ENCODE data around the gene FAM25C. TPM values are rescaled to one million over a fixed set of nuclear protein-coding genes. Genes with fewer than 3 reads are reported as not detected.
"Not testable (repeated sequence)": the region's sequence is repeated elsewhere in the genome, so short reads cannot be mapped to it uniquely, and the experiment has no call there.

FAM25C gene
- polyA plus RNA-seq, 2 donors = not detected

- not testable (repeated sequence) for H3K9me3 ChIP-seq (ENCODE audit: control insufficient read depth in 2 of 2, insufficient read depth in 1 of 2, low read depth in 1 of 2, low read length in 1 of 2); H3K4me1 ChIP-seq (ENCODE audit: control insufficient read depth in 2 of 2, insufficient read depth in 2 of 2, low read length in 1 of 2); H3K27me3 ChIP-seq (ENCODE audit: control insufficient read depth in 1 of 2, insufficient read depth in 2 of 2, low read length in 2 of 2); H3K27ac ChIP-seq (ENCODE audit: low read depth in 2 of 2, low read length in 1 of 2); H3K36me3 ChIP-seq (ENCODE audit: control insufficient read depth in 2 of 2, insufficient read depth in 2 of 2, low read length in 1 of 2); H3K4me3 ChIP-seq (ENCODE audit: low read depth in 1 of 2, low read length in 2 of 2)
- no CpG with 5 or more reads among the region's 2 CpGs for WGBS, 2 donors
Measured at GRCh38 chr10:47960699-47961098, 38.9 kb downstream of the FAM25C start.

GRCh38 chr10:47959677-47960076 lies 39.9 kb downstream of the FAM25C start:
- not testable (repeated sequence) for H3K27me3 ChIP-seq (ENCODE audit: control insufficient read depth in 1 of 2, insufficient read depth in 2 of 2, low read length in 2 of 2); H3K36me3 ChIP-seq (ENCODE audit: control insufficient read depth in 2 of 2, insufficient read depth in 2 of 2, low read length in 1 of 2); H3K27ac ChIP-seq (ENCODE audit: low read depth in 2 of 2, low read length in 1 of 2); H3K4me3 ChIP-seq (ENCODE audit: low read depth in 1 of 2, low read length in 2 of 2); H3K9me3 ChIP-seq (ENCODE audit: control insufficient read depth in 2 of 2, insufficient read depth in 1 of 2, low read depth in 1 of 2, low read length in 1 of 2); H3K4me1 ChIP-seq (ENCODE audit: control insufficient read depth in 2 of 2, insufficient read depth in 2 of 2, low read length in 1 of 2)
- WGBS, 2 donors = 80 to 81% methylated on average over 3 to 4 of the region's 5 CpGs

GRCh38 chr10:47957158-47957557 lies 42.4 kb downstream of the FAM25C start:
- H3K9me3 ChIP-seq (ENCODE audit: control insufficient read depth in 2 of 2, insufficient read depth in 1 of 2, low read depth in 1 of 2, low read length in 1 of 2); H3K4me3 ChIP-seq (ENCODE audit: low read depth in 1 of 2, low read length in 2 of 2); H3K4me1 ChIP-seq (ENCODE audit: control insufficient read depth in 2 of 2, insufficient read depth in 2 of 2, low read length in 1 of 2); H3K27ac ChIP-seq (ENCODE audit: low read depth in 2 of 2, low read length in 1 of 2); H3K36me3 ChIP-seq (ENCODE audit: control insufficient read depth in 2 of 2, insufficient read depth in 2 of 2, low read length in 1 of 2); H3K27me3 ChIP-seq (ENCODE audit: control insufficient read depth in 1 of 2, insufficient read depth in 2 of 2, low read length in 2 of 2): not testable (repeated sequence)
- WGBS, 2 donors = 86 to 90% methylated on average over 8 of the region's 8 CpGs

- not testable (repeated sequence) for H3K36me3 ChIP-seq (ENCODE audit: control insufficient read depth in 2 of 2, insufficient read depth in 2 of 2, low read length in 1 of 2); H3K27me3 ChIP-seq (ENCODE audit: control insufficient read depth in 1 of 2, insufficient read depth in 2 of 2, low read length in 2 of 2); H3K9me3 ChIP-seq (ENCODE audit: control insufficient read depth in 2 of 2, insufficient read depth in 1 of 2, low read depth in 1 of 2, low read length in 1 of 2); H3K27ac ChIP-seq (ENCODE audit: low read depth in 2 of 2, low read length in 1 of 2); H3K4me3 ChIP-seq (ENCODE audit: low read depth in 1 of 2, low read length in 2 of 2); H3K4me1 ChIP-seq (ENCODE audit: control insufficient read depth in 2 of 2, insufficient read depth in 2 of 2, low read length in 1 of 2)
- 89 to 92% methylated on average over 1 of the region's 1 CpG for WGBS, 2 donors
Measured at GRCh38 chr10:47947424-47947823, 52.2 kb downstream of the FAM25C start.

Other genes with a start within 250 kb of the FAM25C start
- gene SYT15B, start 236.2 kb downstream of the FAM25C start, polyA plus RNA-seq = 1 to 10 TPM in 1 of 2 donors, under 1 TPM in 1; 0.67 to 1.3 TPM
- gene NPY4R2, start 81.1 kb downstream of the FAM25C start, polyA plus RNA-seq = under 1 TPM in 1 of 2 donors, not detected in 1; 0.04 TPM